ENCODE results near the gene CSRP2.

Gene CSRP2

GRCh38 chr12:76811976-76812375 is 66.8 kb downstream of the CSRP2 start:
- H3K9me3 ChIP-seq = no peaks in the 10 kb centered on the region
- no peak for DNase-seq (ENCODE audit: low spot score in 2 of 2)
- in situ Hi-C loops (cut with MboI; ENCODE audit: low sequenced_read_pairs) = no loop called here
- no peaks in the 10 kb centered on the region for H3K27me3 ChIP-seq (ENCODE audit: low read depth)
- no peaks in the 10 kb centered on the region for H3K4me1 ChIP-seq
- peaks cover 3% of the 10 kb centered on the region for H3K36me3 ChIP-seq (replicated peaks)
- no peak overlapping the region for H3K4me3 ChIP-seq

DNA sequence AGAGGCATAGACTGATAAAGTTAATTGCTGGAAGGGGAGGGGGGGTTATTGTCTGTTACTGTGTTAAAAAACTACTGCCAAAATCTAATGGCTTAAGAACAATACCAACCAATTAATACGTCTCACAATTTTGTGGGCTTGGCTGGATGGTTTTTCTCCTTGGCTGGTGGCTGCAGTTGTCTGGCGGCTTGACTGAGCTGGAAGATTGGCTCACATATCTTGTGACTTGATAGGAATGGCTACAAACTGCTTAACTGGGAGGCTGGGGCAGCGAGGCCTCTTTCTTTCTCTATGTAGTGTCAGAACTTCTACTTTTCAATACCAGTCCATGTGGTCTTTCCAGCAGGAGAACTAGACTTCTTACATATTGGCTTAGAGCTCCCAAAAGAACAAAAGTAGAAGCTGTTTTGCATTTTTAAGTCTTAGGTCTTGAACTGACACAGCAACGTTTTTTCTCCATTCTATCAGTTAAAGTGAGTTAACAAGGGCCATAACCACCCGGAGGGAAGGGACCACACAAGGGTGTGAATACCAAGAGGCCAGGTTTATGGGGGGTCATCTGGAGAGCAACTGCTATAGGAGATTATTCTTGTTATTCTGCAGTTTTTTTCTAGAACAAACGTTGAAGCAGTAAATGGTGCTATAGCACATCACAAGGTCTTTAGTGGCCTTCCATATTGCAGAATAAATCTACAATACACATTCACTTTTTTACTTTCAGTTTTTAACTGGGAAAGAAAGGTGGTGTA is 68.0 kb downstream of the CSRP2 start:
- H3K27me3 ChIP-seq (ENCODE audit: low read depth) = no peaks in the 10 kb centered on the region
- in situ Hi-C loops (cut with MboI; ENCODE audit: low sequenced_read_pairs) = no loop called here
- H3K36me3 ChIP-seq (replicated peaks) = peaks cover 2% of the 10 kb centered on the region
- H3K4me3 ChIP-seq = no peak overlapping the region
- no peaks in the 10 kb centered on the region for H3K9me3 ChIP-seq
- DNase-seq (ENCODE audit: low spot score in 2 of 2) = no peak
- no peaks in the 10 kb centered on the region for H3K4me1 ChIP-seq

Measured in HAP-1 (cell line).